DMS53 treated with DMSO at 0.1 percent for 48 hours (cell line): ENCODE measurements around the gene COG2.
A peak's percentile ranks its signal among the peaks of the same experiment; 100 is the strongest.
"Not testable (repeated sequence)": the region's sequence is repeated elsewhere in the genome, so short reads cannot be mapped to it uniquely, and the experiment has no call there.

Source experiments
- DNase-seq: peaks from one replicate; lab custom pipeline; 2025; ENCODE audit not compliant: unreplicated experiment; lab: John Stamatoyannopoulos, UW

The COG2 gene

GRCh38 chr1:230642263-230642959 is at the start of gene COG2:
Gene COG2 (plus strand): TSS chr1:230642481. CDS start chr1:230642607, 126 bp downstream.
- DNase-seq: peak; percentile 82

GRCh38 chr1:230592848-230593414 is 49.4 kb upstream of the COG2 start:
- DNase-seq: no peak

- no peak for DNase-seq
These were observed 48.0 kb upstream of the COG2 start for GRCh38 chr1:230594214-230594773.

GRCh38 chr1:230595181-230595580 is 47.1 kb upstream of the COG2 start:
- no peak for DNase-seq

- DNase-seq: no peak
These were observed 46.0 kb upstream of the COG2 start for GRCh38 chr1:230596306-230596705.

GRCh38 chr1:230598745-230599144 is 43.5 kb upstream of the COG2 start:
- no peak for DNase-seq

- no peak for DNase-seq
These were observed 42.2 kb upstream of the COG2 start for GRCh38 chr1:230599926-230600656.

- DNase-seq: not testable (repeated sequence)
These were observed 41.5 kb upstream of the COG2 start for GRCh38 chr1:230600657-230601400.

GRCh38 chr1:230609208-230609607 is 33.1 kb upstream of the COG2 start:
- DNase-seq: no peak

- no peak for DNase-seq
These were observed 31.7 kb upstream of the COG2 start for GRCh38 chr1:230610589-230610988.

GRCh38 chr1:230611128-230611877 is 31.0 kb upstream of the COG2 start:
- no peak for DNase-seq

GRCh38 chr1:230611878-230612235 is 30.4 kb upstream of the COG2 start:
- DNase-seq: no peak

- DNase-seq: no peak
These were observed 29.6 kb upstream of the COG2 start for GRCh38 chr1:230612651-230613050.

- no peak for DNase-seq
These were observed 28.2 kb upstream of the COG2 start for GRCh38 chr1:230614121-230614520.

GRCh38 chr1:230618537-230618936 is 23.7 kb upstream of the COG2 start:
- no peak for DNase-seq

GRCh38 chr1:230620649-230621323 is 21.5 kb upstream of the COG2 start:
- no peak for DNase-seq

GRCh38 chr1:230621324-230622030 is 20.8 kb upstream of the COG2 start:
- DNase-seq: no peak

- no peak for DNase-seq
These were observed 20.1 kb upstream of the COG2 start for GRCh38 chr1:230622151-230622550.

GRCh38 chr1:230624097-230624713 is 18.1 kb upstream of the COG2 start:
- no peak for DNase-seq
